Peyer's patch (tissue), 4 donors: ENCODE measurements around the gene KRT23.

Experiments
- POLR2A ChIP-seq, 2 donors: fragments of 450-650 bp; IDR thresholded peaks; one replicate each; pipeline ENCODE4 v1.5.1; 2017; ENCODE audit warnings: antibody characterized with exemption in 2 of 2, mild to moderate bottlenecking in 2 of 2, moderate library complexity in 2 of 2
- TF ChIP-seq, protein P1 (sequence below), 6 experiments: fragments of 450-650 bp in 4 of 6; fragments of 200-600 bp in 2 of 6; sonication (generic) in 1 of 6; IDR thresholded peaks; one replicate each; pipeline ENCODE4 v1.5.1; 2017 to 2019; ENCODE audit warnings: antibody characterized with exemption in 6 of 6, mild to moderate bottlenecking in 3 of 6, moderate library complexity in 1 of 6

GRCh38 chr17:40916366-40916765 is 21.1 kb downstream of the KRT23 start:
- TF ChIP-seq, protein P1, sequence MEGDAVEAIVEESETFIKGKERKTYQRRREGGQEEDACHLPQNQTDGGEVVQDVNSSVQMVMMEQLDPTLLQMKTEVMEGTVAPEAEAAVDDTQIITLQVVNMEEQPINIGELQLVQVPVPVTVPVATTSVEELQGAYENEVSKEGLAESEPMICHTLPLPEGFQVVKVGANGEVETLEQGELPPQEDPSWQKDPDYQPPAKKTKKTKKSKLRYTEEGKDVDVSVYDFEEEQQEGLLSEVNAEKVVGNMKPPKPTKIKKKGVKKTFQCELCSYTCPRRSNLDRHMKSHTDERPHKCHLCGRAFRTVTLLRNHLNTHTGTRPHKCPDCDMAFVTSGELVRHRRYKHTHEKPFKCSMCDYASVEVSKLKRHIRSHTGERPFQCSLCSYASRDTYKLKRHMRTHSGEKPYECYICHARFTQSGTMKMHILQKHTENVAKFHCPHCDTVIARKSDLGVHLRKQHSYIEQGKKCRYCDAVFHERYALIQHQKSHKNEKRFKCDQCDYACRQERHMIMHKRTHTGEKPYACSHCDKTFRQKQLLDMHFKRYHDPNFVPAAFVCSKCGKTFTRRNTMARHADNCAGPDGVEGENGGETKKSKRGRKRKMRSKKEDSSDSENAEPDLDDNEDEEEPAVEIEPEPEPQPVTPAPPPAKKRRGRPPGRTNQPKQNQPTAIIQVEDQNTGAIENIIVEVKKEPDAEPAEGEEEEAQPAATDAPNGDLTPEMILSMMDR (IDR thresholded peaks at IDR 0.05), result no peak
- TF ChIP-seq POLR2A (IDR thresholded peaks at IDR 0.05), result no peak
